Smooth muscle cell (in vitro differentiated cells): ENCODE measurements around the gene C1orf35. TPM values are rescaled to one million over a fixed set of nuclear protein-coding genes. Genes with fewer than 3 reads are reported as not detected.

ENCODE experiments used
- DNase-seq: peaks from one replicate; lab custom pipeline; 2025; ENCODE audit not compliant: unreplicated experiment; lab: John Stamatoyannopoulos, UW
- H2AFZ ChIP-seq: fragments of 200-600 bp; sonication (generic); 2 replicates; pipeline ENCODE4 v1.6.0; 2016; ENCODE audit warnings: antibody characterized with exemption, low read depth, mild to moderate bottlenecking
- H3F3A ChIP-seq: fragments of 200-600 bp; sonication (generic); 2 replicates; pipeline ENCODE4 v1.6.0; 2017; ENCODE audit warnings: antibody characterized with exemption, low read depth
- H3K27ac ChIP-seq: fragments of 200-600 bp; sonication (generic); 2 replicates; pipeline ENCODE4 v1.5.1; 2016; ENCODE audit warnings: low read depth, mild to moderate bottlenecking
- H3K27me3 ChIP-seq: fragments of 200-600 bp; sonication (generic); 2 replicates; pipeline ENCODE4 v1.6.1; 2016; ENCODE audit warnings: low read depth, mild to moderate bottlenecking
- H3K36me3 ChIP-seq: fragments of 200-600 bp; sonication (generic); 2 replicates; pipeline ENCODE4 v1.5.1; 2016; ENCODE audit warnings: low read depth
- H3K4me1 ChIP-seq: fragments of 200-600 bp; sonication (generic); 2 replicates; pipeline ENCODE4 v1.5.1; 2016; ENCODE audit warnings: low read depth
- H3K4me2 ChIP-seq: fragments of 200-600 bp; sonication (generic); 2 replicates; pipeline ENCODE4 v1.6.0; 2016; ENCODE audit warnings: mild to moderate bottlenecking
- H3K4me3 ChIP-seq: fragments of 200-600 bp; sonication (generic); 2 replicates; pipeline ENCODE4 v1.5.1; 2016; ENCODE audit warnings: mild to moderate bottlenecking
- H3K79me2 ChIP-seq: fragments of 200-600 bp; sonication (generic); 2 replicates; pipeline ENCODE4 v1.6.0; 2016; ENCODE audit warnings: low read depth, mild to moderate bottlenecking
- H3K9ac ChIP-seq: fragments of 200-600 bp; sonication (generic); 2 replicates; pipeline ENCODE4 v1.6.0; 2016; ENCODE audit warnings: low read depth
- H3K9me3 ChIP-seq: fragments of 200-600 bp; sonication (generic); replicated peaks from 2 replicates; pipeline ENCODE4 v1.5.1; 2016; ENCODE audit warnings: low read depth
- H4K20me1 ChIP-seq: fragments of 200-600 bp; sonication (generic); 2 replicates; pipeline ENCODE4 v1.6.0; 2016; ENCODE audit warnings: low read depth
- CTCF ChIP-seq: fragments of 200-600 bp; sonication (generic); IDR thresholded peaks from 2 replicates; pipeline ENCODE4 v1.5.1; 2017; ENCODE audit warnings: borderline replicate concordance, mild to moderate bottlenecking, antibody characterized with exemption; ENCODE audit not compliant: insufficient read depth, poor library complexity, severe bottlenecking
- WGBS: methylation state at CpG from one replicate; pipeline ENCODE4 v1.1.7; 2016; ENCODE audit warnings: low lambda C conversion rate; 5-methylcytosine and 5-hydroxymethylcytosine counted together
- polyA plus RNA-seq: library from polyadenylated mRNA; unstranded; fragments of >200 nt; fragmentation: Nextera tagmentation; extraction: Ambion mirVana; gene quantifications from 2 replicates; pipeline ENCODE4 v1.2.1, GENCODE V29; 2016
- total RNA-seq: library from RNA; depleted of rRNA; stranded (reverse); fragments of >200 nt; gene quantifications from 2 replicates; pipeline ENCODE4 v1.2.3, GENCODE V29; 2014

Gene C1orf35
- total and polyA plus RNA-seq, 2 experiments from 2014 or later, result 7.6 to 18.7 TPM

GRCh38 chr1:228141226-228142044 is 38.3 kb upstream of the C1orf35 start:
- peaks cover 59% of the 10 kb centered on the region for H4K20me1 ChIP-seq
- H2AFZ ChIP-seq, result no peak overlapping the region

GRCh38 chr1:228140724-228141225 is 37.6 kb upstream of the C1orf35 start:
- Histone ChIP-seq H3F3A (no peaks in the 10 kb centered on the region), H3K4me3 (peak overlapping the region; percentile 89), H4K20me1 (peaks cover 53% of the 10 kb centered on the region), H3K9me3 (no peaks in the 10 kb centered on the region), H3K27me3 (peaks cover 12% of the 10 kb centered on the region), H3K36me3 (no peaks in the 10 kb centered on the region), H3K27ac (peak overlapping the region; percentile 91), H3K4me1 (peaks cover 11% of the 10 kb centered on the region), H3K79me2 (peaks cover 55% of the 10 kb centered on the region), H3K4me2 (peak overlapping the region; percentile 98), H2AFZ (no peak overlapping the region), H3K9ac (peak overlapping the region; percentile 97)
- TF ChIP-seq CTCF, result no peak
- no peak for DNase-seq
- 21% methylated on average over 25 of the region's 25 CpGs for WGBS

More at GRCh38 chr1:228141226-228142044, 38.3 kb upstream of the C1orf35 start:
- H3K9ac ChIP-seq, result peak overlapping the region; percentile 97
- peaks cover 5% of the 10 kb centered on the region for H3K27me3 ChIP-seq
- peak overlapping the region; percentile 98 for H3K4me2 ChIP-seq
- H3K4me1 ChIP-seq, result peaks cover 11% of the 10 kb centered on the region
- no peaks in the 10 kb centered on the region for H3F3A ChIP-seq
- H3K36me3 ChIP-seq, result no peaks in the 10 kb centered on the region
- peaks cover 56% of the 10 kb centered on the region for H3K79me2 ChIP-seq
- DNase-seq, result no peak
- H3K4me3 ChIP-seq, result peak overlapping the region; percentile 89
- H3K9me3 ChIP-seq, result no peaks in the 10 kb centered on the region
- H3K27ac ChIP-seq, result peak overlapping the region; percentile 91
- no peak for TF ChIP-seq CTCF
- WGBS, result 82% methylated on average over 27 of the region's 27 CpGs

GRCh38 chr1:228139931-228140723 is 37.0 kb upstream of the C1orf35 start, which contains the start of gene GUK1:
TSS of gene GUK1 (plus strand) at chr1:228140279. CDS start at chr1:228140303, 24 bp downstream.
- Histone ChIP-seq H3K36me3 (no peaks in the 10 kb centered on the region), H3K9ac (peak within 1 kb of the TSS; percentile 97), H3K27ac (peak within 1 kb of the TSS; percentile 91), H3K4me1 (peaks cover 11% of the 10 kb centered on the region), H3K79me2 (peaks cover 48% of the 10 kb centered on the region), H3K9me3 (no peaks in the 10 kb centered on the region), H3K4me3 (peak within 1 kb of the TSS; percentile 89), H3F3A (no peaks in the 10 kb centered on the region), H3K27me3 (peaks cover 18% of the 10 kb centered on the region), H2AFZ (peak within 1 kb of the TSS; percentile 46), H4K20me1 (peaks cover 46% of the 10 kb centered on the region), H3K4me2 (peak within 1 kb of the TSS; percentile 98)
- no peak for TF ChIP-seq CTCF
- under 1% methylated on average over 61 of the region's 95 CpGs for WGBS
- DNase-seq, result peak; percentile 98
